Measurements from ENCODE around the gene BCL7C.

DNA sequence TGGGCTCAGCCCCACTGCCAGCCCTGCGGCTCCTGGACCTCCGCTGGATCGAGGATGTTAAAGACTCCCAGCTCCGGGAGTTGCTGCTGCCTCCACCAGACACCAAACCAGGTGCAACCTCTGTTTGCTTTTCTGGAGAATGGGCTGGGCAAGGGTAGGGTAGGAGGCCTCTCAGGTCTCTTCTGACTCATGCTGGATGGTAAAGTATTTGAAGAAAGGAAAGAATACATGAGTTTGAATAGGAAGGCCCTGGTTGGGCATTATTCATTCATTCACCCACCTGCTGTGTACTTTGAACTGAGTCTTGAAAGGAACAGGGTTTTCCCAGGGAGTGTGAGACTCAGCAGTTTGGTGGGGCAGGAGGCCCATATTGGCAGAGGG, 48.5 kb upstream of the BCL7C start:
- TF ChIP-seq CTCF (IDR thresholded peaks at IDR 0.05 in 2 of 3, conservative IDR thresholded peaks at IDR 0.05 in 1 of 3; ENCODE audit: control insufficient read depth in 2 of 3, extremely low read depth in 1 of 3, insufficient read depth in 1 of 3, low read depth in 3 of 3, low read length in 3 of 3) = no peak
- TF ChIP-seq HDAC6 (IDR thresholded peaks at IDR 0.05; ENCODE audit: unreplicated experiment) = no peak

Measured in GM12878 (cell line).